Activated CD4-positive, alpha-beta T cell treated with anti-CD3 and anti-CD28 coated beads, Interleukin-10, Interleukin-2, amounts not matched to agents 100 ng/mL and 50 ng/mL, durations not matched to agents 16 hours and 8 hours (primary cell): Measurements from ENCODE around the gene HRH2.
"Not testable (repeated sequence)": the region's sequence is repeated elsewhere in the genome, so short reads cannot be mapped to it uniquely, and the experiment has no call there.

ENCODE experiments used
- DNase-seq: peaks from one replicate; pipeline ENCODE4 v3.0.0-alpha.2; 2020

The HRH2 gene

GRCh38 chr5:175745210-175745609 is 87.3 kb downstream of the HRH2 start:
- no peak for DNase-seq

GRCh38 chr5:175746851-175747250 is 89.0 kb downstream of the HRH2 start:
- no peak for DNase-seq

- DNase-seq, result no peak
Observed at GRCh38 chr5:175747539-175748060, 89.7 kb downstream of the HRH2 start.

- DNase-seq, result no peak
Observed at GRCh38 chr5:175748650-175749049, 90.8 kb downstream of the HRH2 start.

GRCh38 chr5:175749591-175749990 is 91.7 kb downstream of the HRH2 start:
- DNase-seq, result no peak

- DNase-seq, result no peak
Observed at GRCh38 chr5:175750511-175750931, 92.7 kb downstream of the HRH2 start.

GRCh38 chr5:175751369-175751768 is 93.5 kb downstream of the HRH2 start:
- no peak for DNase-seq

GRCh38 chr5:175752826-175753535 is 95.1 kb downstream of the HRH2 start:
- DNase-seq, result no peak

GRCh38 chr5:175753536-175754402 is 95.9 kb downstream of the HRH2 start:
- DNase-seq, result no peak

- DNase-seq, result not testable (repeated sequence)
Observed at GRCh38 chr5:175759991-175760390, 102.1 kb downstream of the HRH2 start.
